HEK293 (cell line): ENCODE data around the gene CCDC87.

Source experiments
- CTCF ChIA-PET: fragments of 350-600 bp; formaldehyde crosslinking; extraction: SDS; loops from one replicate; lab custom pipeline; 2021; ENCODE audit warnings: antibody characterized with exemption; lab: Yijun Ruan, JAX
- POLR2A ChIA-PET: fragments of 300-600 bp; formaldehyde crosslinking; extraction: SDS; loops from one replicate; lab custom pipeline; 2020; ENCODE audit warnings: antibody characterized with exemption, inconsistent platforms; lab: Yijun Ruan, JAX
- H3K27ac ChIP-seq: fragments of 200-500 bp; sonication (Bioruptor generic); 2 replicates; pipeline ENCODE4 v1.5.1; 2014; ENCODE audit warnings: low read depth, low read length, control low read depth, inconsistent platforms; ENCODE audit errors: extremely low read depth
- H3K36me3 ChIP-seq, 2 experiments: fragments of 200-500 bp in 1 of 2; sonication (Bioruptor generic) in 1 of 2; 1 replicate in 1 of 2; 2 replicates in 1 of 2; pipeline ENCODE4 v1.5.1; 2014 to 2017; ENCODE audit warnings: inconsistent platforms in 2 of 2, low read length in 2 of 2; ENCODE audit not compliant: control insufficient read depth in 2 of 2, insufficient read depth in 1 of 2
- H3K4me1 ChIP-seq: fragments of 200-500 bp; sonication (Bioruptor generic); 2 replicates; pipeline ENCODE4 v1.5.1; 2014; ENCODE audit warnings: mild to moderate bottlenecking, low read length, inconsistent platforms; ENCODE audit not compliant: control insufficient read depth, insufficient read depth
- H3K4me3 ChIP-seq: 2 replicates; pipeline ENCODE4 v1.5.1; 2011; ENCODE audit warnings: low read depth, mild to moderate bottlenecking, control low read depth, low read length, moderate library complexity
- H3K9me3 ChIP-seq: fragments of 200-500 bp; sonication (Bioruptor generic); 2 replicates; pipeline ENCODE4 v1.5.1; 2014; ENCODE audit warnings: low read depth, low read length, inconsistent platforms; ENCODE audit not compliant: control insufficient read depth, insufficient read depth
- EGR2 ChIP-seq: fragments of 450-650 bp; formaldehyde crosslinking; IDR thresholded peaks from 2 replicates; pipeline ENCODE4 v1.5.1; 2016; ENCODE audit warnings: low read depth, missing biosample characterization, missing genetic modification characterization
- GLIS1 ChIP-seq: fragments of 450-650 bp; formaldehyde crosslinking; IDR thresholded peaks from 2 replicates; pipeline ENCODE4 v1.5.1; 2016; ENCODE audit warnings: missing biosample characterization, missing genetic modification characterization
- GLIS2 ChIP-seq: fragments of 450-650 bp; formaldehyde crosslinking; IDR thresholded peaks from 2 replicates; pipeline ENCODE4 v1.5.1; 2016; ENCODE audit warnings: missing biosample characterization, missing genetic modification characterization
- HOXD13 ChIP-seq: sonication (generic); formaldehyde crosslinking; IDR thresholded peaks from 2 replicates; pipeline ENCODE4 v1.8.0; 2022; ENCODE audit warnings: missing genetic modification reagents, borderline replicate concordance
- KLF9 ChIP-seq: fragments of 450-650 bp; formaldehyde crosslinking; IDR thresholded peaks from 2 replicates; pipeline ENCODE4 v1.5.1; 2016; ENCODE audit warnings: missing biosample characterization, missing genetic modification characterization, low read depth
- PRDM10 ChIP-seq: fragments of 450-650 bp; formaldehyde crosslinking; IDR thresholded peaks from 2 replicates; pipeline ENCODE4 v1.5.1; 2016; ENCODE audit warnings: missing biosample characterization, missing genetic modification characterization
- SP2 ChIP-seq: fragments of 450-650 bp; formaldehyde crosslinking; IDR thresholded peaks from 2 replicates; pipeline ENCODE4 v1.5.1; 2016; ENCODE audit warnings: missing biosample characterization, missing genetic modification characterization
- SP3 ChIP-seq: fragments of 450-650 bp; formaldehyde crosslinking; IDR thresholded peaks from 2 replicates; pipeline ENCODE4 v1.5.1; 2016; ENCODE audit warnings: missing biosample characterization, missing genetic modification characterization
- ZBTB11 ChIP-seq: fragments of 450-650 bp; formaldehyde crosslinking; conservative IDR thresholded peaks from 2 replicates; pipeline ENCODE4 v1.5.1; 2016; ENCODE audit warnings: low read depth, missing biosample characterization, missing genetic modification characterization
- ZFHX2 ChIP-seq: fragments of 450-650 bp; formaldehyde crosslinking; conservative IDR thresholded peaks from 2 replicates; pipeline ENCODE4 v1.5.1; 2016; ENCODE audit warnings: missing biosample characterization, missing genetic modification characterization
- ZNF146 ChIP-seq: fragments of 450-650 bp; formaldehyde crosslinking; IDR thresholded peaks from 2 replicates; pipeline ENCODE4 v1.5.1; 2016; ENCODE audit warnings: missing biosample characterization, missing genetic modification characterization
- ZNF23 ChIP-seq: fragments of 450-650 bp; formaldehyde crosslinking; IDR thresholded peaks from 2 replicates; pipeline ENCODE4 v1.5.1; 2016; ENCODE audit warnings: missing biosample characterization, missing genetic modification characterization, borderline replicate concordance
- ZNF266 ChIP-seq: fragments of 450-650 bp; formaldehyde crosslinking; IDR thresholded peaks from 2 replicates; pipeline ENCODE4 v1.5.1; 2016; ENCODE audit warnings: missing biosample characterization, missing genetic modification characterization, low read depth
- ZNF341 ChIP-seq: fragments of 450-650 bp; formaldehyde crosslinking; IDR thresholded peaks from 2 replicates; pipeline ENCODE4; 2016; ENCODE audit warnings: low read depth, missing biosample characterization, missing genetic modification characterization
- TF ChIP-seq, protein P1 (sequence below): fragments of 450-650 bp; formaldehyde crosslinking; IDR thresholded peaks from 2 replicates; pipeline ENCODE4 v1.5.1; 2016; ENCODE audit warnings: missing biosample characterization, missing genetic modification characterization
- TF ChIP-seq, protein P2 (sequence below): fragments of 450-650 bp; formaldehyde crosslinking; optimal IDR thresholded peaks from 2 replicates; pipeline ENCODE3; 2016; ENCODE audit warnings: missing biosample characterization, mild to moderate bottlenecking, missing genetic modification characterization
- TF ChIP-seq, protein P3 (sequence below): fragments of 450-650 bp; formaldehyde crosslinking; IDR thresholded peaks from 2 replicates; pipeline ENCODE4; 2016; ENCODE audit warnings: missing biosample characterization, missing genetic modification characterization

Gene CCDC87

DNA sequence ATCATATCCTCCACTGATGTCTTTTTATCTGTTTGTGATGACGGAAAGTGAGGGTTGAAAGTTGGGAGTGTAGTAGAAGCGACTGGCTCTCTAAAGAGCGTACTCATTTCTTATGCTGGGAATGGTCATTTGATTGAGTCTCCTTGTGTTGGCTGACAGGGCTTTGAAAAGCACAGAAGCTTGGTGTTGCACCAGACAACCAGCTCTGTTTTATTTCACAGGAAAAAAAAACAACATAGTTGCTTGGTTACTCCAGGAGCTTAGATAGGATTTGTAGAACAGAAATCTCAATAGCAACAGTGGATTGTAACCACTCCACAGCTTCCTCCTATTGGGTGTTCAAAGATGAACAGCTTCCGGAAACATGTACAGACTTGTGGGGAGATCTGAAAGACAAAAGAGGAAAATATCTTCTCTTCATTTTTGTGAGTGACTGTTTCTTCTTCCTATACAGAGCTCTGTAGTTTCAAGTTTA lies 26.3 kb upstream of the CCDC87 start (continued):
- TF ChIP-seq ZBTB11 (tag by site-specific recombination) = no peak

- H3K36me3 ChIP-seq = peaks cover 15 to 46% of the 10 kb centered on the region in 2 experiments; a peak in 2 of 3 replicates
- H3K27ac ChIP-seq = peak overlapping the region; percentile 95; the same call in 1 of the 2 replicates
- CTCF ChIA-PET = interaction anchor here (1.0 to 1.2 kb wide), 2 partner anchors 25 to 61 kb away, joined by 3 to 6 read pairs; partner anchors contain the start of genes CCDC87 and CCS
- POLR2A ChIA-PET = interaction anchor here (0.6 to 2.5 kb wide), 22 partner anchors 8 to 456 kb away, joined by 3 to 98 read pairs (median 6); partner anchors contain the start of genes CCDC87, CCS, DPP3 and RBM4
- peak; percentile 5; the same call in 1 of the 2 replicates for TF ChIP-seq KLF9 (tag by site-specific recombination)
- peak; percentile 60 for TF ChIP-seq SP2
- 0 out of 2 replicates have a peak, but pooled peaks have one; percentile 42 for TF ChIP-seq GLIS1 (tag by site-specific recombination)
- peak; percentile 89 for TF ChIP-seq EGR2
- no peak for TF ChIP-seq ZNF266 (tag by site-specific recombination)
- TF ChIP-seq ZBTB11 (tag by site-specific recombination) = peak; percentile 62
- TF ChIP-seq PRDM10 (tag by site-specific recombination) = peak; percentile 51; the same call in 1 of the 2 replicates
- TF ChIP-seq, protein P1, sequence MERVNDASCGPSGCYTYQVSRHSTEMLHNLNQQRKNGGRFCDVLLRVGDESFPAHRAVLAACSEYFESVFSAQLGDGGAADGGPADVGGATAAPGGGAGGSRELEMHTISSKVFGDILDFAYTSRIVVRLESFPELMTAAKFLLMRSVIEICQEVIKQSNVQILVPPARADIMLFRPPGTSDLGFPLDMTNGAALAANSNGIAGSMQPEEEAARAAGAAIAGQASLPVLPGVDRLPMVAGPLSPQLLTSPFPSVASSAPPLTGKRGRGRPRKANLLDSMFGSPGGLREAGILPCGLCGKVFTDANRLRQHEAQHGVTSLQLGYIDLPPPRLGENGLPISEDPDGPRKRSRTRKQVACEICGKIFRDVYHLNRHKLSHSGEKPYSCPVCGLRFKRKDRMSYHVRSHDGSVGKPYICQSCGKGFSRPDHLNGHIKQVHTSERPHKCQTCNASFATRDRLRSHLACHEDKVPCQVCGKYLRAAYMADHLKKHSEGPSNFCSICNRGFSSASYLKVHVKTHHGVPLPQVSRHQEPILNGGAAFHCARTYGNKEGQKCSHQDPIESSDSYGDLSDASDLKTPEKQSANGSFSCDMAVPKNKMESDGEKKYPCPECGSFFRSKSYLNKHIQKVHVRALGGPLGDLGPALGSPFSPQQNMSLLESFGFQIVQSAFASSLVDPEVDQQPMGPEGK (tag by site-specific recombination) = peak; percentile 30
- TF ChIP-seq ZNF23 = no peak
- no peak for TF ChIP-seq HOXD13 (CRISPR knock-in tag)
- peak; percentile 6; the same call in 1 of the 2 replicates for TF ChIP-seq ZFHX2 (tag by site-specific recombination)
- TF ChIP-seq GLIS2 (tag by site-specific recombination) = peak; percentile 75
- TF ChIP-seq, protein P2, sequence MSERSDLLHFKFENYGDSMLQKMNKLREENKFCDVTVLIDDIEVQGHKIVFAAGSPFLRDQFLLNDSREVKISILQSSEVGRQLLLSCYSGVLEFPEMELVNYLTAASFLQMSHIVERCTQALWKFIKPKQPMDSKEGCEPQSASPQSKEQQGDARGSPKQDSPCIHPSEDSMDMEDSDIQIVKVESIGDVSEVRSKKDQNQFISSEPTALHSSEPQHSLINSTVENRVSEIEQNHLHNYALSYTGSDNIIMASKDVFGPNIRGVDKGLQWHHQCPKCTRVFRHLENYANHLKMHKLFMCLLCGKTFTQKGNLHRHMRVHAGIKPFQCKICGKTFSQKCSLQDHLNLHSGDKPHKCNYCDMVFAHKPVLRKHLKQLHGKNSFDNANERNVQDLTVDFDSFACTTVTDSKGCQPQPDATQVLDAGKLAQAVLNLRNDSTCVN = peak; percentile 84
- TF ChIP-seq ZNF341 (tag by site-specific recombination) = no peak
- TF ChIP-seq, protein P3, sequence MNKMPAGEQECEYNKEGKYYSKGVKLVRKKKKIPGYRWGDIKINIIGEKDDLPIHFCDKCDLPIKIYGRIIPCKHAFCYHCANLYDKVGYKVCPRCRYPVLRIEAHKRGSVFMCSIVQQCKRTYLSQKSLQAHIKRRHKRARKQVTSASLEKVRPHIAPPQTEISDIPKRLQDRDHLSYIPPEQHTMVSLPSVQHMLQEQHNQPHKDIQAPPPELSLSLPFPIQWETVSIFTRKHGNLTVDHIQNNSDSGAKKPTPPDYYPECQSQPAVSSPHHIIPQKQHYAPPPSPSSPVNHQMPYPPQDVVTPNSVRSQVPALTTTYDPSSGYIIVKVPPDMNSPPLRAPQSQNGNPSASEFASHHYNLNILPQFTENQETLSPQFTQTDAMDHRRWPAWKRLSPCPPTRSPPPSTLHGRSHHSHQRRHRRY (tag by site-specific recombination) = 0 out of 2 replicates have a peak, but pooled peaks have one; percentile 19
- TF ChIP-seq SP3 (tag by site-specific recombination) = 0 out of 2 replicates have a peak, but pooled peaks have one; percentile 8
- no peak for TF ChIP-seq ZNF146 (tag by site-specific recombination)
- no peaks in the 10 kb centered on the region for H3K9me3 ChIP-seq
- peak overlapping the region; percentile 75 for H3K4me3 ChIP-seq
- H3K4me1 ChIP-seq = 0 out of 2 replicates have a peak, but pooled peaks cover 3% of the 10 kb centered on the region
Observed at GRCh38 chr11:66617155-66617834, 24.4 kb upstream of the CCDC87 start.
